Measurements from ENCODE around the gene RTN4R. TPM values are rescaled to one million over a fixed set of nuclear protein-coding genes. Genes with fewer than 3 reads are reported as not detected.

Gene RTN4R
- total and polyA plus RNA-seq, 2 experiments from 2014 or later: 10.6 to 38.4 TPM

- Mint-ChIP-seq H3K27ac (peak overlapping the region; percentile 59; the same call in 1 of the 2 replicates), H3K4me1 (no peaks in the 10 kb centered on the region), H3K9me3 (no peaks in the 10 kb centered on the region), H3K36me3 (ENCODE audit: low read depth) (no peaks in the 10 kb centered on the region), H3K4me3 (no peak overlapping the region), H3K27me3 (ENCODE audit: insufficient read depth, low read depth, poor library complexity) (peaks cover 9% of the 10 kb centered on the region)
- Histone ChIP-seq H3K79me2 (replicated peaks; ENCODE audit: insufficient read depth) (no peaks in the 10 kb centered on the region), H2AFZ (no peak overlapping the region), H4K20me1 (replicated peaks; ENCODE audit: insufficient read depth) (no peaks in the 10 kb centered on the region), H3K4me1 (ENCODE audit: insufficient read depth) (no peaks in the 10 kb centered on the region), H3K27ac (ENCODE audit: low read depth) (no peak overlapping the region), H3K9me2 (ENCODE audit: insufficient read depth) (no peaks in the 10 kb centered on the region), H3K4me2 (no peak overlapping the region), H3K4me3 (no peak overlapping the region), H3F3A (replicated peaks; ENCODE audit: low read depth) (no peaks in the 10 kb centered on the region), H3K36me3 (ENCODE audit: insufficient read depth) (no peaks in the 10 kb centered on the region), H3K27me3 (ENCODE audit: insufficient read depth) (no peaks in the 10 kb centered on the region)
- no peak for DNase-seq (ENCODE audit: low spot score)
- TF ChIP-seq EZH2phosphoT487 (IDR thresholded peaks at IDR 0.05; ENCODE audit: unreplicated experiment) (no peak), CREB1 (CRISPR knock-in tag; IDR thresholded peaks at IDR 0.05; ENCODE audit: low read depth) (no peak), REST (IDR thresholded peaks at IDR 0.05; ENCODE audit: unreplicated experiment) (no peak), CTCF (conservative IDR thresholded peaks at IDR 0.05; ENCODE audit: low read depth in 2 of 2) (peak; percentile 13 to 34; a peak in 1 of 4 replicates)
- peak; percentile 11; the same call in 1 of the 3 replicates for ATAC-seq
Measured at GRCh38 chr22:20215742-20216141, 52.4 kb downstream of the RTN4R start.

GRCh38 chr22:20214853-20215252 is 53.3 kb downstream of the RTN4R start:
- Mint-ChIP-seq H3K9me3 (no peaks in the 10 kb centered on the region), H3K27ac (no peak overlapping the region), H3K4me1 (no peaks in the 10 kb centered on the region), H3K4me3 (no peak overlapping the region), H3K36me3 (ENCODE audit: low read depth) (no peaks in the 10 kb centered on the region), H3K27me3 (ENCODE audit: insufficient read depth, low read depth, poor library complexity) (peaks cover 9% of the 10 kb centered on the region)
- no peaks in the 10 kb centered on the region for H4K20me1 ChIP-seq (replicated peaks; ENCODE audit: insufficient read depth)
- H3K4me3 ChIP-seq: no peak overlapping the region
- no peaks in the 10 kb centered on the region for H3K9me2 ChIP-seq (ENCODE audit: insufficient read depth)
- H3K79me2 ChIP-seq (replicated peaks; ENCODE audit: insufficient read depth): no peaks in the 10 kb centered on the region
- no peak overlapping the region for H3K4me2 ChIP-seq
- H3K27ac ChIP-seq (ENCODE audit: low read depth): no peak overlapping the region
- no peaks in the 10 kb centered on the region for H3K36me3 ChIP-seq (ENCODE audit: insufficient read depth)
- H2AFZ ChIP-seq: no peak overlapping the region
- H3F3A ChIP-seq (replicated peaks; ENCODE audit: low read depth): no peaks in the 10 kb centered on the region
- no peak for DNase-seq (ENCODE audit: low spot score)
- ATAC-seq: no peak
- no peaks in the 10 kb centered on the region for H3K4me1 ChIP-seq (ENCODE audit: insufficient read depth)
- H3K27me3 ChIP-seq (ENCODE audit: insufficient read depth): no peaks in the 10 kb centered on the region
- TF ChIP-seq NANOG (IDR thresholded peaks at IDR 0.05; ENCODE audit: borderline replicate concordance): no peak
- no peak for TF ChIP-seq ETS1 (IDR thresholded peaks at IDR 0.05)
- no peak for TF ChIP-seq ZNF331 (CRISPR knock-in tag; IDR thresholded peaks at IDR 0.05; ENCODE audit: low read depth)
- TF ChIP-seq EZH2phosphoT487 (IDR thresholded peaks at IDR 0.05; ENCODE audit: unreplicated experiment): no peak
- no peak for TF ChIP-seq CTCF (conservative IDR thresholded peaks at IDR 0.05; ENCODE audit: low read depth in 2 of 2)
